GM18498 (cell line): Measurements from ENCODE around the gene TMEM141.
"Not testable (repeated sequence)": the region's sequence is repeated elsewhere in the genome, so short reads cannot be mapped to it uniquely, and the experiment has no call there.

ENCODE experiments used
- ATAC-seq: cut with Tn5 transposase; IDR thresholded peaks from one replicate; pipeline ENCODE4 v1.9.1; 2021; ENCODE audit warnings: mild to moderate bottlenecking, moderate library complexity; ENCODE audit not compliant: unreplicated experiment

The TMEM141 gene

DNA sequence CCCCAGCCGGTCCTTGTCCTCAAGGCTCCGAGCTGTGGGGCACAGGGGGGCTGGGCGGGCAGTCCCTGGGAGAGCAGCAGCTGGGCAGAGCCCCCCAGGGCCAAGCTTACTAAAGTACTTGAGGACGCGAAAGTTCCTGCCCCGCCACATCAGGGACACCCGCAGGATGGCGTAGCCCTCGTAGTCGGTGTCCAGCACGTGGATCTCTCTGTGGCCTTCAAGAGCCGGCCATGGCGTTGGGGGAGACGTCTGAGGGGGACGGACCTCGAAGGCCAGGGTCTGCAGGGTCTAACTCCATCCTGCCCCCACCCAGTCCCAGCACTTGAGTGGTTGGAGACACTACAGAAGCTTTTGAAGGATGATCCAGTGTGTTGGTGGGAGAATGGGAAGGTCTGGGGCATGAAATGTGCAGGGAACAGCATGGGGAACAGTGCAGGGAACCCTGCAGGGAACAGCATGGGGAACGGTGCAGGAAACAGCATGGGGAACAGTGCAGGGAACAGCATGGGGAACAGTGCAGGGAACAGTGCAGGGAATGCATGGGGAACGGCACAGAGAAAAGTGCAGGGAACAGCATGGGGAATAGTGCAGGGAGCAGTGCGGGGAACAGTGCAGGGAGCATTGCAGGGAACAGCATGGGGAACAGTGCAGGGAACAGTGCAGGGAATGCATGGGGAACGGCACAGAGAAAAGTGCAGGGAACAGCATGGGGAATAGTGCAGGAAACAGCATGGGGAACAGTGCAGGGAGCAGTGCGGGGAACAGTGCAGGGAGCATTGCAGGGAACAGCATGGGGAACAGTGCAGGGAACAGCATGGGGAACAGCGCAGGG is 35.6 kb upstream of the TMEM141 start:
- not testable (repeated sequence) for ATAC-seq

DNA sequence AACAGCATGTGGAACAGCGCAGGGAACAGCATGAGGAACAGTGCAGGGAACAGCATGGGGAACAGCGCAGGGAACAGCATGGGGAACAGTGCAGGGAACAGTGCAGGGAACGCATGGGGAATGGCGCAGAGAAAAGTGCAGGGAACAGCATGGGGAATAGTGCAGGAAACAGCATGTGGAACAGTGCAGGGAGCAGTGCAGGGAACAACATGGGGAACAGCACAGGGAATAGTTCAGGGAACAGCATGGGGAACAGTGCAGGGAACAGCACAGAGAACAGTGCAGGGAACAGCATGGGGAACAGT is 35.1 kb upstream of the TMEM141 start:
- ATAC-seq: no peak

DNA sequence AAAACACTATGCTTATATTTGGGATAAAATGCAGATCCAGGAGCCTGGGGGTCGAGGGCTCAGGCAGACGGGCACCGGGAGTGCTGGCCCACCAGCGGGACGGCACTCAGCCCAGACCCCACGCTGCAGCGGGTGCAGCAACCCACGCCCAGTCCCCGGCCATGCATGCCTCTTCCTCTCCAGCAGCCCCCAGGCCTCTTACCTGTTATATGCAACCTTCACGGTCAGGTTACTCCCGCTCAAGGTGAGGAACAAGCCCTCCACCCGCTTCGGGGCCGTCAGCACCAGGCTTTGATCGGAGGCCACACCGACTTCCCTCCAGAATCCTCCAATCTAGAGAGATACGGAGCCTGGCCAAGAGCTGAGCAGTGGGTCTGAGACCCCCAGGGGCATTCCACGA is 34.3 kb upstream of the TMEM141 start:
- no peak for ATAC-seq

DNA sequence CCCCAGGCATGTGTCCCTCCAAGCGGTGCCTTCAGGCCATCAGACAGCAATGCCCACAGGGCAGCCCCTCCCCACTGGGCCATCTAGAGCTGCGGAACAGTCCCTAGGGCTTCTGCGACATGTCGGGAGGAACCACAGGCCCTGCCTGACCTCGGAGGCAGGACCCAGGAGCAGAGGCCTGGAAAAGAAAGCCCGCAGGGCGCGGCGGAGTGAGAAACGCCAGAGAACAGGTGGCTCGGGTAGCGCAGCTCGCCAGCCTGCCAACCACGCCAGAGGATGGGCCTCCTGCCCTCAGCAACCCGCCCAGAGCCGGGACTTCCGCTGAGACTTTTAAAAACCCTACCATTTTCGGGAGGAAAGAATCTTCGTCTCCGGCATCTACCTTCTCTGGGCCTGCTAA is 33.8 kb upstream of the TMEM141 start:
- ATAC-seq: peak; percentile 24

DNA sequence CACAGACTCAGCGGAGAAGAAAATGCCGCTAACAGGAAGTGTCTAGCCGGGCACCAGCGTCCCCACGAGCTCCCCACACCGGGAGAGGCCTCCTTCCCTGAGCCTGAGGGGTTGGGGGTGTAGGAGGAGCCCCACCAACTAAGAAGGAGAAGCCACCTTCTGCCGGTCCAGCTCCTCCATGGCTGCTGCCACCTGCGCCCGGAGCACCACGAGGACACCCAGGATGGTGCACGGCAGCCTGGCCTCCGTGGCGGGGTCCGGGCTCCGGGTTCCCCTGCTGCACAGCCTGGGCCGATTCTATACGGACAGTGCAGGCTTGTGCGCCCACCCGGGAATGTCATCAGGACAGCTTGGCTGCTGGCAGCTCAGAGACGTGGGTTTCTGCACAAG is 33.4 kb upstream of the TMEM141 start:
- ATAC-seq: peak; percentile 12

DNA sequence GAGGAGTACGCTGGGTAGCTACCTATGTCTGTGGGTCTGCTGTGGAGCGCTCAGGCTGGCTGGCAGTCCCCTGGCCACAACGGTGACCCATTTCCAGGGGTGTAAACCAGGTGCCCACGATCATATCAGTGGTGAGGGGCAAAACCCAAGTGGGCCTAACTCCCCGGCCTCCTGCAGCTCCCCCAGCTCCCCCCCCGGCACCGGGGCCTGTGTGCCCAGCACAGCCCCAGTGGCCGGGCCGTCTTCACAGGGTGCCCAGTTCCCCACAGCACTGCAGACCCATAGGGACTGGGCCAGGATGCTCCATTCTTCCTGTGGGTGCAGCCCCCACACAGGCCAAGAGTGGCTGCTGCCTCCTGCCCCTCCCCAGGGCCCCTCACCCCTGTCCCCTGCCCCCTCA is 32.1 kb upstream of the TMEM141 start:
- no peak for ATAC-seq

DNA sequence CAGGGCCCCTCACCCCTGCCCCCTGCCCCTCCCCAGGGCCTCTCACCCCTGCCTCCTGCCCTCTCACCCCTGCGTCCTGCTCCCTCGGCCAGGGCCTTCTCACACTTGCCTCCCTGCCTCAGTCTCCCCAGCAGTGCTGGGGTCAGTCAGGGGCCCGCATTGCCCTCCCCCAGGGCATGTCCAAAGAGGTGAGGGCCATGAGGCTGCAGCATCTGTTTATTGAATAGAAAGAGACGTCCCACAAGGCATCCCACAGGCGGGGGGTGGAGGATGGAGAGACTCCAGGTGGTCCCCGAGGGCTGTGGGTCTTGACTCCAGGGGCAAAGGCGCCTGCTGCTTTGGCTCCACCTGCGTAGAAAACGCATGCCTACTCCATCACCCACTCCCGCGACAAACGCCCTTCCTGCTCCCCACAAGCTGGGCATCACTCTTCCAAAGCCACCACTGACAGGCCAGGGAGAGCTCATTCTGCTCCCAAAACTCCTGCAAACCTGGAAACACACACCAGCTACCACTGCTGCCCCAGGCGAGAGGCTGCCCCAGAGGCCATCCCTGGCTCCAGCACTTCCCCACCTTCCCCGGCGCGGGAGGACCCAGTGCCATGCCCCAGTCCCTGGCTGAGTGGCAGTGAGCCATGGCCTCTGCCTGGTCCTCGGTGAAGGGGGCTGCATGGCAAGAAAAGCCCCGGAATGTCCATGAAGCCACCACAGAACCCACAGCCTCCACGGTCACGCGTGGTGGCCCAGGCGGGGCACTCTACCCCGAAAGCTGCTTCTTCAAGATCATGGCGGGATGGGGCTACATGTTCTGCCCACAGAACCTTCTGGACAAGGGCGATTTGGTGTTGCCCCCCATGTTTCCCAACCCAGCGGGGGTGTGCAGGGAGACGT is 31.5 kb upstream of the TMEM141 start:
- ATAC-seq: no peak

DNA sequence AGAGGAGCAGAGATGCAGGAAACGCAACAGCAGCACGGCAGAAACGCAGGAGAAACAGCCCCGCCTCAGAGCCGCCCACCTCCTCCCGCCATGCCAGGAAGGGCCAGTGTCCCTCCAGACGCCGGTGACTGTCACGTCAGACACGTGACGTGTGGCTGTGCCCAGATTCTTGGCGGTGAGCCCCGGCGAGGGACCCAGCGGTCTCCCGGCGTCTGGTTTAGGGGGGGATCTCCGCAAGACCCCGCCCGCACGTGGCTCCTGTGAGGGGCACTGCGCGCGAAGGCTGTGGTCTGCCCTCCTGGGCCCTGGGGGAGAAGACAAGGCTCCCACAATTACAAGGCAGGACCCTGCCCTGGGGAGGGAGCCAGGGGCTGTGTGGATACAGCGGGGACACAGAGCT is 30.7 kb upstream of the TMEM141 start:
- no peak for ATAC-seq

DNA sequence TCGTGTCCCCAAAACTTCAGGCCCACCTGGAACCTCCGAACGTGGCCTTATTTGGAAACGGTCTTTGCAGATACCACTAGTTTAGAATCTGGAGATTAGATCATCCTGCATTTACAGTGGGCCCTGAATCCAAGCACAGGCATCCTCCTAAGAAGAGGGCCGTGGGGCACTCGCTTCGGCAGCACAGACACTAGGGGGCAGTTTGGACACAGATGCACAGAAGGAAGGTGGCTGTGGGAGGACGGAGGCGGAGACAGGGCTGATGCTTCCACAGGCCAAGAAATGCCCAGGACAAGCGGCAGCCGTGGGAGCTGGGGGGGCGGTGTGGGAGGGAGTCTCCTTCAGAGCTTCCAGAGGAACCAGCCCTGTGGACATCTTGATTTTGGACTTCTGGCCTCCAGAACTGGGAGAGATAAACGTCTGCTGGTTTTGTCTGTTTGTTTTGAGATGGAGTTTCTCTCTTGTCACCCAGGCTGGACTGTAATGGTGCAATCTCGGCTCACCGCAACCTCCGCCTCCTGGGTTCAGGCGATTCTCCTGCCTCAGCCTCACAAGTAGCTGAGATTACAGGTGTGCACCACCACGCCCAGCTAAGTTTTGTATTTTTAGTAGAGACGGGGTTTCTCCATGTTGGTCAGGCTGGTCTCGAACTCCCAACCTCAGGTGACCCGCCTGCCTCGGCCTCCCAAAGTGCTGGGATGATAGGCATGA is 30.2 kb upstream of the TMEM141 start:
- not testable (repeated sequence) for ATAC-seq

DNA sequence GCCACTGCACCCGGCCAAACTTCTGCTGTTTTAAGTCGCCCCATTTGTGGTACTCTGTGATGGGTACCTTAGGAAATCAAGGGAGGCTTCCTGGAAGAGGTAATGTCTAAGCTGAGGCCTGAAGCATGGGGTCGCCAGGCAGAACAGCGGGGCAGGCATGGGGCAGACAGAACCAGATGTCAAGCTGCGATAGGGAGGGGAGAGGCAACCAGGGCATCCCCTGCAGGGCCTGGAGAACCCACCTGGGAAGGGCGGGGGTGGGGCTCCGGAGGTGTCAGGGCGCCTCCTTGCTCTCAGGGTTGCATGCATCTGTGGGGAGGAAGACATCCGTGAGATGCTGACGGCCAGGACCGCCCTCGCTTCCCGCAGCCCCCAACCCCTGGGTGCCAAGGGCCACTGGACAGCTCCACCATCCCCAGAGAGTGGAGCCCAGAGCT is 29.6 kb upstream of the TMEM141 start:
- no peak for ATAC-seq

DNA sequence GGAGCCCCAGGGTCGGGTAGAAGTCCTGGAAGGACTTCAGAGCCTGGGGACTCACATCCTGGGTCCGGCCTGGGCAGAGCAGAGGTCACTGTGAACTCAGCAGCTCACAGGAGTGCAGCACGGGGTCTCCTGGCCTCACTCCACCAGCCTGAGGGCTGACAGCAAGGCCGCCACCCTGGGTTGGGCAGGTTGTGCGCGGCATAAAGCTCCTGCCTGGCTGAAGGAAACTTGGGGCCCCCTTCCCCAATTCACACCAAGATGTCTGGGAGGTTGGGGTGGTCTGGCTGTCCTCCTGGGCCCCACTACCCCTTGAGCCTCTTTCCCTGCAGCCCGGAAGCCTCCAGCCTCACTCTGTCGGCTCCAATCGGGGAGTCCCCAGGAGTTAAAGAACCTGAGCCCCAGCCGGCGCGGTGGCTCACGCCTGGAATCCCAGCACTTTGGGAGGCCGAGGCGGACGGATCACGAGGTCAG is 28.9 kb upstream of the TMEM141 start:
- no peak for ATAC-seq

DNA sequence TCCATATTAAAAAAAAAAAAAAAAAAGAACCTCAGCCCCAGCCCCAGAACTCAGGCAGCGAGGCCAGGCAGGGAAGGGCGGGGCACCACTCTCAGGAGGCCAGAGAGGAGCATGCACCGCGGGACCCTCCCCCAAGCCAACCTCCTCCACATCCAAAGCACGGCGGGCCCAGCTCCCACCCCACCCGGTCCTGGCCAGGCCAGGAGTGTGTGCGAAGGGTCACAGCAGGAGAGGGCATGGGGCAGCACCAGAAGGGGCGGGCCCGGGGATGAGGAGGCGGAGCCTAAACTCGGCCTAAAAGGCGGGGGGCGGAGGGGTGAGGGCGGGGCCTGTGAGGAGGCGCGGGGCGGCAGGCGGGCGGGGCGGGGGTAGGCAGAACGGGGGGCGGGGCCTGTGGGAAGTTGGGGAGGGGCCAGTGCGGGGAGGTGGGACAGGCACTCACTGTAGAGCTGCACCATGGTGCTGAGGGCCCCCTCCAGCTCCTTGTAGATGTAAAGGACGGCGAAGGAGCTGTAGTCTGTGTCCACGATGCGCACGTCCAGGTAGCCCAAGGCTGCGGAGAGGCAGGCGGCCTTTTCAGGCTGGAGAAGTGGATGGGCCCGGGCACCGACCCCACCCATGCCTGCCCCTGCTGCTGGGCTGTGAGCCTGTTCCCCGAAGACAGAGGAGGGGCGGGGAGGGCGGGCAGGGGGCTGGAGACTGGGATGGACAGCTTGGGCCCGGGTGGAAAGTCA is 28.1 kb upstream of the TMEM141 start:
- ATAC-seq: no peak

DNA sequence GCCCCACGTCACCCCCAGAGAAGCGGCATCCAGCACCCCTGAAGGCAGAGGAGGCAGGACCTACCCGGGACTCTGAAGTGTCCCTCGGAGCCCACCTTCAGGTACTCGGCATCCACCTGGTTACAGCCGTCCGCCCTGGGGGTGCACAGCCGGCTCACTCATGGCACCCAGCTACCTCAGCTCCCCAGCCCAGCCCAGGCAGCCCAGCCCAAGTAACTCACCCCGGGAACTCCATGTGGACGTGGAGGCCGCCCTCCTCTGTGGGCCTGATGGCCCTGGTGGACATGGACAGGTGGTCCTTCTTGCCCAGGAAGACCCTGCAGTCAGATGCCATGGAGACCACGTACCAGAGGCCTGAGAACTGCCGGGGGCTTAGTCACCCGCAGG is 27.5 kb upstream of the TMEM141 start:
- ATAC-seq: no peak

DNA sequence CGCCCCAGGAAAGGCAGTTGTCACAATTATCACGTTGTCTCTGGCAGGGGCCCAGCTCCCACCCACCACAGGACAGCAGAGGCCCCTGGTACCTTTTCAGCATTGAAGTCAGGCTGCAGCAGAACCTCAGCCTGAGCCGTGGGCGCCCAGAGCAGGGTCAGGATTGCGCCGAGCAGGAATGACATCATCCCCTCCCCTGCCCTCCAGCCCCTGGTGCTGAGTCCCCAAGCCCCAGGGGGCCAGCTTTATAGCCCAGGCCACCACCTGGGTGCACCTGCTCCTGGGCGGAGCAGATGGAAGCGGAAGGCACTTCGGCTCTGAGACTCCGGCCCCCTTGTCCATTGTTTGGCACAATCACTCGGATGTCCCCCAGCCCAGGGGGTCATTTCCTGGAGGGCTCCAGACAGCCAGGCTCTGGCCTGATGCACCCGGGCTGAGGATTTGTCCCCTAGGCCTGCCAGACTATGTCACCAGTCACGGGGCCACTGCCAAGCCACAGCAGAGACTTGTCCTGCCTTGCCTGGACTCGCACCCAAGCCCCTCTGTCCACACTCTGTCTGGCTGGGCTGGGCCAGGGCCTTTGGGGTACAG is 26.7 kb upstream of the TMEM141 start, which contains the start of gene LCN15:
TSS of gene LCN15 (minus strand) at position 218 of the 591 bp plus-strand sequence. CDS start at position 188, 30 bp downstream.
- no peak for ATAC-seq

DNA sequence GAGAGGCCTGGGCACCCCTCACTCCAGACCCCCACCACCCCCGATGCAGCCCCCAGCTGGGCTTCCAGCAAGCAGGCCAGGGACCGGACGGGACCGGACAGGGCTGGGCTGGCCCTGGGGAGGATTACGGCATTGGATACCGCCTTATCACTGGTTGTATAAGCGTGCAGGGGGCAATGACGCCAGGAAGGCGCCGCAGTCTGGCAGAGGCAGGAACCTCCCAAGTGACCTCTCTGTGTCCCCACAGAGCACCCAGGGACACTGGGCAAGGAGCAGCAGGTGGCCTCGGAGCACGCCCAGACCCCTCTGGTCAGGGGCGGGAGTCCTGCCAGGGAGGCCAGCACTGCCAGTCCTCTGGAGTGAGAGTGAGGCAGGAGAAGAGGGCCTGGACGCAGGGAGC is 26.1 kb upstream of the TMEM141 start:
- ATAC-seq: no peak

DNA sequence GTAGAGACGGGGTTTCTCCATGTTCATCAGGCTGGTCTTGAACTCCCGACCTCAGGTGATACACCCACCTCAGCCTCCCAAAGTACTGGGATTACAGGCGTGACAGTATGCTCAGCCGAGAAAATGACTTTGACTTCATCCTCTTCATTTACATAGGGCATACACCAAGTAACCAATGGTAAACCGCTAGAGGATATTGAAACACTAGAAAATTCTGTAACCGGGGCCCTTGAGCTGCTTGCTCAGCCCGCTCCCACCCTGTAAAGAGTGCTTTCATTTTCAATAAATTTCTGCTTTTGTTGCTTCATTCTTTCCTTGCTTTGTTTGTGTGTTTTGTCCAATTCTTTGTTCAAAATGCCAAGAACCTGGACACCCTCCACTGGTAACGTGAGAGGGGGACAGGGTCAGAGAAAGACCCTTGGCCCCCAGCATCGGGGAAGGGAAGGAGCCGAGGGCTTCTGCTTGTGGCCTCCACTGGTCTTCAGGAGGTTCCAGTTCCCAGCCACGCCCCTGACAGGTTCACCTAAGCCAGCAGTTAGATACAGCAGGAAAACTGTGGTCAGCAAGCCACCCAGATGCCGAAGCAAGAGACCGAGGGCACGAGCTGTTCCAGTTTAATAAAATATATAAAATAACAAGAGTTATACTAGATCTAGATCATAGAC is 25.3 kb upstream of the TMEM141 start:
- ATAC-seq: peak; percentile 69

DNA sequence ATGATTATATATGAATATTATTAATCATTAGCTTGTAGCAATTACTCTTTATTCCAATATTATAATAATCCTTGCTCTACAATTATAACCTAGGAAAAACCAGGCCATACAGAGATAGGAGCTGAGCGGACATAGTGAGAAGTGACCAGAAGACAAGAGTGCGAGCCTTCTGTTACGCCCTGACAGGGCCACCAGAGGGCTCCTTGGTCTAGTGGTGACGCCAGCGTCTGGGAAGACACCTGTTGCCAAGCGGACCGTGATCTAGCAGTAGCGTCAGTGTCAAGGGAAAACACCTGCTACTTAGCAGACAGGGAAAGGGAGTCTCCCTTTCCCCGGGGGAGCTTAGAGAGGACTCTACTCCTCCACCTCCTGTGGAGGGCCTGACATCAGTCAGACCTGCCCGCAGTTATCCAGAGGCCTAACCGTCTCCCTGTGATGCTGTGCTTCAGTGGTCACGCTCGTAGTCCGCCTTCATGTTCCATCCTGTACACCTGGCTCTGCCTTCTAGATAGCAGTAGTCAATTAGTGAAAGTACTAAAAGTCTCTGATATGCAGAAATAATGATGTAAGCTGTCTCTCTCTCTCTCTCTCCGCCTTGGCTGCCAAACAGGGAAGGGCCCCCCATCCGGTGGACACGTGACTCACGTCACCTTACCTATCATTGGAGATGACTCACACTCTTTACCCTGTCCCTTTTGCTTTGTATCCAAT is 24.6 kb upstream of the TMEM141 start:
- ATAC-seq: not testable (repeated sequence)

DNA sequence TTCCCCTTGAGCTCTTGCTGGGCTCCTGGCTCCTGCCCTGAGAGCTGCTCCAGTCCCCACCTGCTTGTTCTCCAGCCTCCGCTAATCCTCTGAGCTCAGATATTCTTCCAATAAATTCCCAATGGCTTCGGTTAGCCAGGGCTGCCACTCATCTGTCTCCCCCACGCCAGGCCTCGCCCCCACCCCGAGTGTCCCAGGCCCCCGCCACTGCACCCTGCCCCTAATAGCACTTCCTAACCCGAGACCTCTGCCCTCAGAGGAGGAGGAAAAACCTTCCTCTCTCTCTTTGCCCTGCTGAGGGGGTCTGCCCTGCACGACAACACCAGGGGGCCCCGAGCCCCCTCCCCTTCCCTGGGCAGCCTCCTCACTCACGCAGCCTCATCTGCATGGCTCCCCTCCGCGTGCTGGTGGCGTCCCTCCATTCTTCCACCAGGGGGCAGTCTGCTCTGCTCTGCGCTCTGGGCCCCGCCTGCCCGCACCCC is 21.4 kb upstream of the TMEM141 start:
- ATAC-seq: no peak

DNA sequence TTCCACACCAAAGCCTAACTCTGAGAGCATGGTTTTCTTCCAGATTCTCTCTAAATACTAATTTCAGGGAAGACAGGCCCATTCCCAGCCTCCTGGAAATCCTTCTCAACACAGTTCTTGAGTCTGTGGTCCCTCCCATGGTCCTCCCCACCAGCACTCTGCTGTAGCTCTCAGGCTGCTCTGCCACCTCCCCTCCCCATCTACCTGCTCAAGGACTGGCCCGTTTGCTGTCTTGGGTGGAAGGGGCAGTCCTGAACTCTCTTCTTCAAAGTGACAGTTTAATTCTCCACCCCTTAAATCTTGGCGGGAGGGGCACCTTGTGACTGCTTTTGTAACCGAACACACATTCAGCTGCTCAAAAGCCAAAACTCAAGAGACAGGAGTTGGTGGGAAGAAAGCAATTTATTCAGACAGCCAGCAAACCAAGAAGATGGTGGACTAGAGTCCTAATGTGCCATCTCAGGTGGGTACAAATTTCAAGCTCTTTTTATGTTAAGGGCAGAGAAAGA is 19.2 kb upstream of the TMEM141 start:
- ATAC-seq: no peak
